Vagina (tissue), 2 donors: ENCODE measurements around the gene GPC5.

ENCODE experiments used
- CTCF ChIP-seq, 3 experiments: fragments of 450-650 bp in 2 of 3; fragments of 200-600 bp in 1 of 3; sonication (generic) in 1 of 3; IDR thresholded peaks; one replicate each; pipeline ENCODE4 v1.5.1; 2017 to 2019; ENCODE audit warnings: antibody characterized with exemption in 3 of 3, mild to moderate bottlenecking in 2 of 3, moderate library complexity in 2 of 3
- POLR2A ChIP-seq, 2 donors: fragments of 450-650 bp; IDR thresholded peaks; one replicate each; pipeline ENCODE4 v1.6.1; 2017; ENCODE audit warnings: antibody characterized with exemption in 2 of 2, mild to moderate bottlenecking in 2 of 2, moderate library complexity in 2 of 2
- POLR2AphosphoS5 ChIP-seq, 2 donors: sonication (generic); formaldehyde crosslinking; IDR thresholded peaks; one replicate each; pipeline ENCODE4 v1.9.0; 2017; ENCODE audit warnings: antibody characterized with exemption in 2 of 2, mild to moderate bottlenecking in 2 of 2, low read depth in 1 of 2; ENCODE audit not compliant: insufficient read depth in 1 of 2

GRCh38 chr13:92197669-92198068, 799.2 kb downstream of the GPC5 start:
- TF ChIP-seq CTCF (IDR thresholded peaks at IDR 0.05) (no peak), POLR2AphosphoS5 (IDR thresholded peaks at IDR 0.05; ENCODE audit: insufficient read depth in 1 of 2, low read depth in 1 of 2) (no peak), POLR2A (IDR thresholded peaks at IDR 0.05) (no peak)
